ENCODE results near the gene ARHGEF28. TPM values are rescaled to one million over a fixed set of nuclear protein-coding genes. Genes with fewer than 3 reads are reported as not detected.

Gene ARHGEF28
- total and polyA plus RNA-seq, 9 of the 15 experiments (the other 6 are each of a cell fraction or from before 2014, with no cell fraction given) = 0.27 TPM; not detected in 8

GRCh38 chr5:73883646-73884045, 257.6 kb downstream of the ARHGEF28 start:
- BruUV-seq (replicated peaks) = no TSS peak
- no peaks in the 10 kb centered on the region for H3K36me3 ChIP-seq (ENCODE audit: control insufficient read depth, insufficient read depth, low read length)
- under 1% methylated on average over 7 of the region's 7 CpGs for WGBS (ENCODE audit: insufficient coverage, low coverage, missing lambda C conversion rate)
- H3K9me3 ChIP-seq (replicated peaks; ENCODE audit: control insufficient read depth, insufficient read depth, low read depth, low read length) = no peaks in the 10 kb centered on the region
- no peak overlapping the region for H3K27ac ChIP-seq (ENCODE audit: extremely low read depth, low read depth, low read length)
- no peak for DNase-seq (ENCODE audit: extremely low read depth in 1 of 4, low spot score in 3 of 4)
- ChIA-PET POLR2A (no interaction called here), CTCF (ENCODE audit: low intra/inter-chr PET ratio) (no interaction called here)
- H3K9me1 ChIP-seq (ENCODE audit: control insufficient read depth, insufficient read depth, low read length) = no peaks in the 10 kb centered on the region
- no peaks in the 10 kb centered on the region for H3K4me1 ChIP-seq (replicated peaks in 1 of 2; ENCODE audit: control insufficient read depth in 2 of 2, insufficient read depth in 2 of 2, low read length in 2 of 2)
- H3K9ac ChIP-seq (ENCODE audit: insufficient read depth in 1 of 2, low read depth in 2 of 2, low read length in 2 of 2) = no peak overlapping the region
- ATAC-seq = no peak
- TF ChIP-seq SOX6 (IDR thresholded peaks at IDR 0.05) = no peak
- no peak for TF ChIP-seq SFPQ (IDR thresholded peaks at IDR 0.05; ENCODE audit: low read depth, low read length)
- TF ChIP-seq TFAM (CRISPR knock-in tag; conservative IDR thresholded peaks at IDR 0.05) = no peak
- no peak for TF ChIP-seq SRSF9 (IDR thresholded peaks at IDR 0.05; ENCODE audit: borderline replicate concordance, low read depth, low read length)
- no peak for TF ChIP-seq HIVEP1 (CRISPR knock-in tag; IDR thresholded peaks at IDR 0.05)
- in situ Hi-C loops (cut with MboI) = no loop called here
- no peak overlapping the region for H3K4me3 ChIP-seq
- no peak overlapping the region for H2AFZ ChIP-seq (ENCODE audit: low read depth, low read length)
- H4K20me1 ChIP-seq (replicated peaks; ENCODE audit: control insufficient read depth, insufficient read depth, low read length) = no peaks in the 10 kb centered on the region
- no peak for FAIRE-seq
- H3K4me2 ChIP-seq (ENCODE audit: insufficient read depth, low read length) = no peak overlapping the region
- intact Hi-C loops (cut with micrococcal nuclease) = no loop called here
- no peaks in the 10 kb centered on the region for H3K27me3 ChIP-seq (ENCODE audit: control insufficient read depth in 2 of 2, insufficient read depth in 2 of 2, low read length in 2 of 2)
- H3K79me2 ChIP-seq (ENCODE audit: control insufficient read depth, insufficient read depth, low read length) = no peaks in the 10 kb centered on the region
